ENCODE measurements around the gene SLC7A11.

Gene SLC7A11

GRCh38 chr4:138202686-138203085 is 39.5 kb downstream of the SLC7A11 start:
- TF ChIP-seq CTCF (IDR thresholded peaks at IDR 0.05; ENCODE audit: insufficient read depth, low read depth, low read length, missing control alignments) = no peak
- H3K4me3 ChIP-seq (ENCODE audit: low read length) = no peak overlapping the region
- DNase-seq (ENCODE audit: low read depth) = no peak

- no peak for TF ChIP-seq CTCF (IDR thresholded peaks at IDR 0.05; ENCODE audit: insufficient read depth, low read depth, low read length, missing control alignments)
- H3K4me3 ChIP-seq (ENCODE audit: low read length) = no peak overlapping the region
- DNase-seq (ENCODE audit: low read depth) = no peak
Observed at GRCh38 chr4:138200236-138200590, 41.9 kb downstream of the SLC7A11 start.

GRCh38 chr4:138199568-138200235 is 42.4 kb downstream of the SLC7A11 start:
- peak overlapping the region; percentile 24 for H3K4me3 ChIP-seq (ENCODE audit: low read length)
- peak; percentile 97 for DNase-seq (ENCODE audit: low read depth)
- TF ChIP-seq CTCF (IDR thresholded peaks at IDR 0.05; ENCODE audit: insufficient read depth, low read depth, low read length, missing control alignments) = no peak

- no peak for DNase-seq (ENCODE audit: low read depth)
- TF ChIP-seq CTCF (IDR thresholded peaks at IDR 0.05; ENCODE audit: insufficient read depth, low read depth, low read length, missing control alignments) = no peak
- no peak overlapping the region for H3K4me3 ChIP-seq (ENCODE audit: low read length)
Observed at GRCh38 chr4:138196153-138196552, 46.0 kb downstream of the SLC7A11 start.

- no peak for TF ChIP-seq CTCF (IDR thresholded peaks at IDR 0.05; ENCODE audit: insufficient read depth, low read depth, low read length, missing control alignments)
- no peak for DNase-seq (ENCODE audit: low read depth)
- no peak overlapping the region for H3K4me3 ChIP-seq (ENCODE audit: low read length)
Observed at GRCh38 chr4:138193963-138194362, 48.2 kb downstream of the SLC7A11 start.

GRCh38 chr4:138192113-138192512 is 50.0 kb downstream of the SLC7A11 start:
- TF ChIP-seq CTCF (IDR thresholded peaks at IDR 0.05; ENCODE audit: insufficient read depth, low read depth, low read length, missing control alignments) = no peak
- H3K4me3 ChIP-seq (ENCODE audit: low read length) = no peak overlapping the region
- peak; percentile 57 for DNase-seq (ENCODE audit: low read depth)

GRCh38 chr4:138190452-138190858 is 51.7 kb downstream of the SLC7A11 start:
- TF ChIP-seq CTCF (IDR thresholded peaks at IDR 0.05; ENCODE audit: insufficient read depth, low read depth, low read length, missing control alignments) = no peak
- H3K4me3 ChIP-seq (ENCODE audit: low read length) = no peak overlapping the region
- no peak for DNase-seq (ENCODE audit: low read depth)

Data from epithelial cell of esophagus (primary cell).